ENCODE measurements around the gene SLC19A1.
A peak's percentile ranks its signal among the peaks of the same experiment; 100 is the strongest.

The SLC19A1 gene

DNA sequence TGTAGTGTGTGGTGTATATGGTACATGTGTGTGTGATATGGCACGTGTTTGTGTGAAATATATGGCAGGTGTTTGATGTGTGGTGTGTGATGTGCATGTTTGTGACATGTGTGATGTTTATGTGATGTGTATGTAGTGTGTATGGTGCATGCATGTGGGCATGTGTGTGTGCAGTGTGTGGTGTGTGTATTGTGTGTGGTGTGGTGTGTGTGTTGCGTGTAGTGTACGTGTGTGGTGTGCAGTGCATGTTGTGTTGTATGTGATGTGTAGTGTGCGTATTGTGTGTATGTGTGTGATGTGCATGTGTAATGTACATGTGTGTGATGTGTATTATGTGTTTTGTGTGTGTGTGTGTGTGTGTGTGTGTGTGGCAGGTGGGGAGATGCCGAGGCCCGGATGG is 65.7 kb downstream of the SLC19A1 start:
- no peaks in the 10 kb centered on the region for H3K36me3 ChIP-seq
- no peaks in the 10 kb centered on the region for H3K27me3 ChIP-seq
- peaks cover 52 to 53% of the 10 kb centered on the region in 2 experiments for H3K4me1 ChIP-seq (ENCODE audit: control insufficient read depth in 1 of 2, insufficient read depth in 1 of 2, low read depth in 1 of 2, low read length in 1 of 2)

GRCh38 chr21:45475797-45476570 is 66.3 kb downstream of the SLC19A1 start:
- TF ChIP-seq, protein P1, sequence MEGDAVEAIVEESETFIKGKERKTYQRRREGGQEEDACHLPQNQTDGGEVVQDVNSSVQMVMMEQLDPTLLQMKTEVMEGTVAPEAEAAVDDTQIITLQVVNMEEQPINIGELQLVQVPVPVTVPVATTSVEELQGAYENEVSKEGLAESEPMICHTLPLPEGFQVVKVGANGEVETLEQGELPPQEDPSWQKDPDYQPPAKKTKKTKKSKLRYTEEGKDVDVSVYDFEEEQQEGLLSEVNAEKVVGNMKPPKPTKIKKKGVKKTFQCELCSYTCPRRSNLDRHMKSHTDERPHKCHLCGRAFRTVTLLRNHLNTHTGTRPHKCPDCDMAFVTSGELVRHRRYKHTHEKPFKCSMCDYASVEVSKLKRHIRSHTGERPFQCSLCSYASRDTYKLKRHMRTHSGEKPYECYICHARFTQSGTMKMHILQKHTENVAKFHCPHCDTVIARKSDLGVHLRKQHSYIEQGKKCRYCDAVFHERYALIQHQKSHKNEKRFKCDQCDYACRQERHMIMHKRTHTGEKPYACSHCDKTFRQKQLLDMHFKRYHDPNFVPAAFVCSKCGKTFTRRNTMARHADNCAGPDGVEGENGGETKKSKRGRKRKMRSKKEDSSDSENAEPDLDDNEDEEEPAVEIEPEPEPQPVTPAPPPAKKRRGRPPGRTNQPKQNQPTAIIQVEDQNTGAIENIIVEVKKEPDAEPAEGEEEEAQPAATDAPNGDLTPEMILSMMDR (IDR thresholded peaks at IDR 0.05): no peak
- Histone ChIP-seq H3K4me1 (ENCODE audit: control insufficient read depth in 1 of 2, insufficient read depth in 1 of 2, low read depth in 1 of 2, low read length in 1 of 2) (peaks cover 47 to 48% of the 10 kb centered on the region in 2 experiments), H3K4me3 (ENCODE audit: low read depth in 1 of 2, low read length in 1 of 2) (no peak overlapping the region), H3K27me3 (no peaks in the 10 kb centered on the region), H3K27ac (no peak overlapping the region), H3K9me3 (no peaks in the 10 kb centered on the region), H3K36me3 (no peaks in the 10 kb centered on the region)

More for the DNA sequence above, 65.7 kb downstream of the SLC19A1 start:
- Histone ChIP-seq H3K4me3 (ENCODE audit: low read depth in 1 of 2, low read length in 1 of 2) (no peak overlapping the region), H3K27ac (peak overlapping the region; percentile 98), H3K9me3 (no peaks in the 10 kb centered on the region)
- TF ChIP-seq, protein P1 (IDR thresholded peaks at IDR 0.05): no peak

- peaks cover 39% of the 10 kb centered on the region in 2 experiments for H3K4me1 ChIP-seq (ENCODE audit: control insufficient read depth in 1 of 2, insufficient read depth in 1 of 2, low read depth in 1 of 2, low read length in 1 of 2)
- H3K4me3 ChIP-seq (ENCODE audit: low read depth in 1 of 2, low read length in 1 of 2): no peak overlapping the region
- H3K27ac ChIP-seq: no peak overlapping the region
- TF ChIP-seq, protein P1 (IDR thresholded peaks at IDR 0.05): no peak
- no peaks in the 10 kb centered on the region for H3K27me3 ChIP-seq
- no peaks in the 10 kb centered on the region for H3K36me3 ChIP-seq
- H3K9me3 ChIP-seq: no peaks in the 10 kb centered on the region
These were observed 67.1 kb downstream of the SLC19A1 start for GRCh38 chr21:45475004-45475685.

- no peaks in the 10 kb centered on the region for H3K9me3 ChIP-seq
- no peaks in the 10 kb centered on the region for H3K27me3 ChIP-seq
- H3K4me3 ChIP-seq (ENCODE audit: low read depth in 1 of 2, low read length in 1 of 2): no peak overlapping the region
- no peaks in the 10 kb centered on the region for H3K36me3 ChIP-seq
- TF ChIP-seq, protein P1 (IDR thresholded peaks at IDR 0.05): no peak
- H3K27ac ChIP-seq: no peak overlapping the region
- H3K4me1 ChIP-seq (ENCODE audit: control insufficient read depth in 1 of 2, insufficient read depth in 1 of 2, low read depth in 1 of 2, low read length in 1 of 2): peaks cover 32% of the 10 kb centered on the region in 2 experiments
These were observed 67.8 kb downstream of the SLC19A1 start for GRCh38 chr21:45474323-45474950.

GRCh38 chr21:45473496-45474322 is 68.5 kb downstream of the SLC19A1 start:
- Histone ChIP-seq H3K27me3 (no peaks in the 10 kb centered on the region), H3K4me1 (ENCODE audit: control insufficient read depth in 1 of 2, insufficient read depth in 1 of 2, low read depth in 1 of 2, low read length in 1 of 2) (peaks cover 25% of the 10 kb centered on the region in 2 experiments), H3K4me3 (ENCODE audit: low read depth in 1 of 2, low read length in 1 of 2) (no peak overlapping the region), H3K9me3 (no peaks in the 10 kb centered on the region), H3K36me3 (no peaks in the 10 kb centered on the region), H3K27ac (no peak overlapping the region)
- TF ChIP-seq, protein P1 (IDR thresholded peaks at IDR 0.05): no peak

Measured in neutrophil (primary cell).